Endodermal cell (in vitro differentiated cells): ENCODE measurements around the gene WASF2. TPM values are rescaled to one million over a fixed set of nuclear protein-coding genes. Genes with fewer than 3 reads are reported as not detected.

ENCODE experiments used
- DNase-seq: peaks from one replicate; pipeline ENCODE4 v3.0.0-alpha.2; 2017
- H3K27ac ChIP-seq: 2 replicates; pipeline ENCODE4 v1.5.1; 2013; ENCODE audit warnings: mild to moderate bottlenecking, low read depth, low read length, moderate library complexity
- H3K27me3 ChIP-seq: 2 replicates; pipeline ENCODE4 v1.6.1; 2013; ENCODE audit warnings: mild to moderate bottlenecking, low read length, moderate library complexity; ENCODE audit not compliant: insufficient read depth, control insufficient read depth, poor library complexity, severe bottlenecking
- H3K36me3 ChIP-seq: 2 replicates; pipeline ENCODE4 v1.7.0; 2013; ENCODE audit warnings: mild to moderate bottlenecking, low read length, moderate library complexity; ENCODE audit not compliant: control insufficient read depth, insufficient read depth
- H3K4me1 ChIP-seq: one replicate; pipeline ENCODE4 v1.7.0; 2013; ENCODE audit warnings: low read length; ENCODE audit not compliant: control insufficient read depth, insufficient read depth
- H3K4me3 ChIP-seq: 2 replicates; pipeline ENCODE4 v1.5.1; 2013; ENCODE audit warnings: mild to moderate bottlenecking, low read length, moderate library complexity
- H3K9ac ChIP-seq: 2 replicates; pipeline ENCODE4 v1.6.1; 2013; ENCODE audit warnings: mild to moderate bottlenecking, low read length, moderate library complexity; ENCODE audit not compliant: poor library complexity, severe bottlenecking; ENCODE audit errors: extremely low read depth
- H3K9me3 ChIP-seq: 2 replicates; pipeline ENCODE4 v1.6.1; 2013; ENCODE audit warnings: mild to moderate bottlenecking, low read length, moderate library complexity; ENCODE audit not compliant: control insufficient read depth
- H3K27ac Mint-ChIP-seq: 2 replicates; pipeline ENCODE4 v1.8.0; 2020; ENCODE audit warnings: mixed read lengths
- H3K27me3 Mint-ChIP-seq: 2 replicates; pipeline ENCODE4 v1.8.0; 2021; ENCODE audit warnings: mild to moderate bottlenecking, mixed read lengths; ENCODE audit not compliant: insufficient read depth
- H3K36me3 Mint-ChIP-seq: 2 replicates; pipeline ENCODE4 v1.8.0; 2020; ENCODE audit warnings: low read depth, mixed read lengths
- H3K4me1 Mint-ChIP-seq: 2 replicates; pipeline ENCODE4 v1.8.0; 2020; ENCODE audit warnings: mixed read lengths
- H3K4me3 Mint-ChIP-seq: 2 replicates; pipeline ENCODE4 v1.8.0; 2020; ENCODE audit warnings: mild to moderate bottlenecking, moderate library complexity, mixed read lengths
- H3K9me3 Mint-ChIP-seq: 2 replicates; pipeline ENCODE4 v1.8.0; 2020; ENCODE audit warnings: mild to moderate bottlenecking, mixed read lengths
- WGBS, 2 experiments: methylation state at CpG; one replicate each; pipeline versions ENCODE4 v1.1.5 to v1.1.7; 2013; ENCODE audit warnings: missing lambda C conversion rate in 2 of 2, mixed read lengths in 1 of 2; ENCODE audit not compliant: insufficient coverage in 1 of 2, insufficient read length in 1 of 2; 5-methylcytosine and 5-hydroxymethylcytosine counted together
- total RNA-seq, 2 donors: library from RNA; stranded (reverse); fragmentation: NEBNext Ultra II Directional in 1 of 2; extraction: Animal tissue kit (Norgen Biotek cat#: 25700) in 1 of 2; gene quantifications; 2 replicates in 1 of 2; 3 replicates in 1 of 2; pipeline ENCODE4 v1.2.1, GENCODE V29; 2021
- TF ChIP-seq, protein P1 (sequence below): fragments of 200-600 bp; sonication (generic); conservative IDR thresholded peaks from 2 replicates; pipeline ENCODE4 v1.5.0; 2021; ENCODE audit warnings: antibody characterized with exemption, mild to moderate bottlenecking

Gene WASF2
- total RNA-seq, 2 donors from 2014 or later = 90.0 to 98.8 TPM

- no peaks in the 10 kb centered on the region for H3K4me1 ChIP-seq
- no peak overlapping the region for H3K27ac Mint-ChIP-seq
Observed at GRCh38 chr1:27356277-27356618, 133.7 kb downstream of the WASF2 start.

DNA sequence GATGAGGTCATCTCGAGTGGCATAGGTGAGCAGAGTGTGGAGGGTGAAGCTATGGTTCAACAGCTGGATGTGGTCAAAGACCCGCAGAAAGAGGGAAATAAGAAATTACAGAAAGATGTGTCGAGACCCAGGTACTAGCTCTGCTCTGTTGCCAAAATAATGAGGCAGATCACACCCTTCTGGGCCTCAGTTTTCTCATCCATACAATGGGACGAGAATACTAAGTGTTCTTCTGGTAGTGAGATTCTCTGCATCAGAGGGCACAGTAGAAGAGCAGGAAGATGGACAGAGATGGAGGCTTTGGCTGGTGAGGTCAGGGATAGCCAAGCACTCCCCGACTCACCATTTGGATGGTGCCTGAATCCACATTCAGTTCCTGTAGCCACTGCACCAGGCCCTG, 134.3 kb downstream of the WASF2 start:
- H3K27ac ChIP-seq = no peak overlapping the region
- H3K36me3 Mint-ChIP-seq = peaks cover 5% of the 10 kb centered on the region
- H3K4me1 ChIP-seq = no peaks in the 10 kb centered on the region
- H3K4me3 ChIP-seq = no peak overlapping the region
- TF ChIP-seq, protein P1, sequence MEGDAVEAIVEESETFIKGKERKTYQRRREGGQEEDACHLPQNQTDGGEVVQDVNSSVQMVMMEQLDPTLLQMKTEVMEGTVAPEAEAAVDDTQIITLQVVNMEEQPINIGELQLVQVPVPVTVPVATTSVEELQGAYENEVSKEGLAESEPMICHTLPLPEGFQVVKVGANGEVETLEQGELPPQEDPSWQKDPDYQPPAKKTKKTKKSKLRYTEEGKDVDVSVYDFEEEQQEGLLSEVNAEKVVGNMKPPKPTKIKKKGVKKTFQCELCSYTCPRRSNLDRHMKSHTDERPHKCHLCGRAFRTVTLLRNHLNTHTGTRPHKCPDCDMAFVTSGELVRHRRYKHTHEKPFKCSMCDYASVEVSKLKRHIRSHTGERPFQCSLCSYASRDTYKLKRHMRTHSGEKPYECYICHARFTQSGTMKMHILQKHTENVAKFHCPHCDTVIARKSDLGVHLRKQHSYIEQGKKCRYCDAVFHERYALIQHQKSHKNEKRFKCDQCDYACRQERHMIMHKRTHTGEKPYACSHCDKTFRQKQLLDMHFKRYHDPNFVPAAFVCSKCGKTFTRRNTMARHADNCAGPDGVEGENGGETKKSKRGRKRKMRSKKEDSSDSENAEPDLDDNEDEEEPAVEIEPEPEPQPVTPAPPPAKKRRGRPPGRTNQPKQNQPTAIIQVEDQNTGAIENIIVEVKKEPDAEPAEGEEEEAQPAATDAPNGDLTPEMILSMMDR = no peak
- no peak overlapping the region for H3K9ac ChIP-seq
- H3K27ac Mint-ChIP-seq = no peak overlapping the region
- H3K27me3 ChIP-seq = peaks cover 35% of the 10 kb centered on the region
- DNase-seq = no peak
- H3K4me1 Mint-ChIP-seq = peaks cover 4% of the 10 kb centered on the region
- no peaks in the 10 kb centered on the region for H3K9me3 ChIP-seq
- H3K36me3 ChIP-seq = no peaks in the 10 kb centered on the region
- 93 to 98% methylated on average over 4 to 5 of the region's 5 CpGs for whole genome bisulfite sequencing, 2 experiments
- H3K9me3 Mint-ChIP-seq = no peaks in the 10 kb centered on the region
- peaks cover 37% of the 10 kb centered on the region for H3K27me3 Mint-ChIP-seq
- no peak overlapping the region for H3K4me3 Mint-ChIP-seq

More at GRCh38 chr1:27356277-27356618, 133.7 kb downstream of the WASF2 start:
- H3K9ac ChIP-seq = no peak overlapping the region
- no peaks in the 10 kb centered on the region for H3K36me3 ChIP-seq
- peaks cover 38% of the 10 kb centered on the region for H3K27me3 Mint-ChIP-seq
- no peak overlapping the region for H3K27ac ChIP-seq
- no peak for DNase-seq
- WGBS, 2 experiments = 94 to 97% methylated on average over 13 of the region's 13 CpGs
- peaks cover 4% of the 10 kb centered on the region for H3K4me1 Mint-ChIP-seq
- no peaks in the 10 kb centered on the region for H3K9me3 ChIP-seq
- H3K36me3 Mint-ChIP-seq = peaks cover 5% of the 10 kb centered on the region
- TF ChIP-seq, protein P1 = no peak
- H3K4me3 ChIP-seq = no peak overlapping the region
- no peak overlapping the region for H3K4me3 Mint-ChIP-seq
- peaks cover 37% of the 10 kb centered on the region for H3K27me3 ChIP-seq
- no peaks in the 10 kb centered on the region for H3K9me3 Mint-ChIP-seq

Other genes with a start within 250 kb of the WASF2 start
- gene TMEM222, start 168.0 kb downstream of the WASF2 start, total RNA-seq = 10 to 100 TPM; 26.0 to 31.8 TPM
- gene SYTL1, start 148.1 kb downstream of the WASF2 start, total RNA-seq = 1 to 10 TPM; 6.7 to 7.5 TPM
- 10 to 100 TPM in 1 of 2 donors, 1 to 10 TPM in 1; 6.6 to 11.5 TPM for gene MAP3K6, start 123.2 kb downstream of the WASF2 start, total RNA-seq
- under 1 TPM in 1 of 2 donors, not detected in 1; 0.26 TPM for gene FCN3, start 115.3 kb downstream of the WASF2 start, total RNA-seq
- 1 to 10 TPM; 1.6 to 1.8 TPM for gene CD164L2, start 106.8 kb downstream of the WASF2 start, total RNA-seq
- 1 to 10 TPM; 3.5 to 4.1 TPM for gene GPR3, start 97.5 kb downstream of the WASF2 start, total RNA-seq
- gene AHDC1, start 114.0 kb upstream of the WASF2 start, total RNA-seq = 10 to 100 TPM; 39.3 to 41.2 TPM
- not detected for gene FGR, start 145.0 kb upstream of the WASF2 start, total RNA-seq
- 1 to 10 TPM in 1 of 2 donors, under 1 TPM in 1; 0.71 to 1.1 TPM for gene IFI6, start 182.0 kb upstream of the WASF2 start, total RNA-seq
- 10 to 100 TPM; 13.0 to 14.7 TPM for gene FAM76A, start 235.8 kb upstream of the WASF2 start, total RNA-seq